Measurements from ENCODE around the gene ZNF727. TPM values are rescaled to one million over a fixed set of nuclear protein-coding genes. Genes with fewer than 3 reads are reported as not detected.
"Not testable (repeated sequence)": the region's sequence is repeated elsewhere in the genome, so short reads cannot be mapped to it uniquely, and the experiment has no call there.

The ZNF727 gene
- 4.0 TPM for total RNA-seq

DNA sequence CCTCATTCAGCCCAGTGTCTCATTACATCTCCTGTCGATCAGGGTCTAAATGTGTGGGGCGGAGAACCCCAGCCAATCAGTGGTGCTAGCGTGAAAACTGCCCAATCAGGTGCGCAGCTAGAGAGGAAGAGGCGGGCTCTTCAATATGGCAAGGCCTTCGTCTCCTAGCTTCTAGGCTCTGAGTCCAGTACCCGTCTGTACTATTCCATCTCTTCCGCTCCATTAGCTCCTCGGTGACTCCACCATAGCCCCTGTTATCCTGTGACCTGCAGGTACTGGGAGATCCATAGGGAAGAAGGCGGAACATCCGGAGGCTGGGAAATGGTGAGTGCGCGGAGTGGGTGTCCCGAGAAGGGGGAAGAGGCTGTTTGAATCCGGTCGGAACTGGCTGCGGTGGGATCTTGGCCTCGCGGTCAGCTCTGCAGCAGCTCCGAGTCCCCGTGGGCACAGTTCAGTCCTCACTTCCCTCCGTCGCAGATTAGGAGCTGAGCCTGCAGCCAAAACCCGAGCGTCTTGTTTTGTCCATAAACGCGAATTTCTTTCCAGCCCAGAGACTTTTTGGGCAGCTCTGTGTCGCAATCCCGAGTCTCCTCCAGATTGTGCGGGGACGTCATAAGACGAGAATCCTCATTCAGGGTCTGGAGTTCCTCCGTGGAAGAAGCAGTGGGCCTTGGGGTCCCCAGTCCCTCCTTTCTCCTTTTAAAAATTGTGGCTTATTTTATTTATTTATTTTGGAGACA is at the start of gene ZNF727:
ZNF727 (plus strand) TSS at position 134 of the 740 bp plus-strand sequence; CDS start at position 322, 188 bp downstream.
- DNase-seq (ENCODE audit: low spot score), result peak; percentile 72

DNA sequence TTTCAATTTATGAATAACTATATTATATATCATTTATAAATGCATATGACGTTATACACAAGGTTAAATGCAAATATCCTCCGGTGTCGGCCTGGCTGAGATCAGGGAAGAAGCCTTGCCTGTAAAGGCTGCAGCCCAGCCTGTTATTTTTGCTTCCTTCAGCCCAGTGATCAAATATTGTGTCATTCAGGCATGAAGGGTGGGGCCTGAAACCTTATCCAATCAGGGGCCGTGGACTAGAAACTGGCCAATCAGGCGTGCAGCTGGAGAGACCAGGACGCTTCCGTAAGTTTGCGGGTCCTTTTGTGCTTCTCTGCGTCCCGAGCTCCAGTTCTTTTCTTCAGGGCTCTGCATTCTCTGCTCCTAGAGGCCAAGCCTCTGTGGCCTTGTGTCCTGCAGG is 46.7 kb upstream of the ZNF727 start, which contains the start of gene ZNF722:
ZNF722 (plus strand) TSS at position 301 of the 400 bp plus-strand sequence. CDS start 113 bp downstream, outside the sequence.
- no peak for DNase-seq (ENCODE audit: low spot score)

DNA sequence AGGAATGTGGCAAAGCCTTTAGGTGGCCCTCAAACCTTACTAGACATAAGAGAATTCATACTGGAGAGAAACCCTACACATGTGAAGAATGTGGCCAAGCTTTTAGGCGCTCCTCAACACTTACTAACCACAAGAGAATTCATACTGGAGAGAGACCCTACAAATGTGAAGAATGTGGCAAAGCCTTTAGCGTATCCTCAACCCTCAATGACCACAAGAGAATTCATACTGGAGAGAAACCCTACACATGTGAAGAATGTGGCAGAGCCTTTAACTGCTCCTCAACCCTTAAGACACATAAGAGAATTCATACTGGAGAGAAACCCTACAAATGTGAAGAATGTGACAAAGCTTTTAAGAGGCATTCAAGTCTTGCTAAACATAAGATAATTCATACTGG is 29.7 kb upstream of the ZNF727 start:
- DNase-seq (ENCODE audit: low spot score), result not testable (repeated sequence)

DNA sequence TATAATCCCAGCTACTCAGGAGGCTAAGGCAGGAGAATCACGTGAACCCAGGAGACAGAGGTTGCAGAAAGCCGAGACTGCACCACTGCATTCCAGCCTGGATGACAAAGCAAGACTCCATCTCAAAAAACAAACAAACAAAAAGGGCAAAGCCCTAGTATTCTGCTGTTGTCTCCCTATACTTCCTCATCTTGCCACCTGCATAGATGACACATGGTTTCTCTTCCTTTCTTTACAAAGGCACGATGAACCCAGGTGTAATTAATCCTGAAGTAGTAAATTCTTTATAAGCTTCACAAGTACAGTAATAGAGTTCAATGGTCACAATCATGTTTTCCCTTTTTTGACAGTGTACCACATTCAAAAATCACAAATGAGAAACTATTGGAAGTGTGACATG is 9.8 kb upstream of the ZNF727 start:
- DNase-seq (ENCODE audit: low spot score), result no peak

DNA sequence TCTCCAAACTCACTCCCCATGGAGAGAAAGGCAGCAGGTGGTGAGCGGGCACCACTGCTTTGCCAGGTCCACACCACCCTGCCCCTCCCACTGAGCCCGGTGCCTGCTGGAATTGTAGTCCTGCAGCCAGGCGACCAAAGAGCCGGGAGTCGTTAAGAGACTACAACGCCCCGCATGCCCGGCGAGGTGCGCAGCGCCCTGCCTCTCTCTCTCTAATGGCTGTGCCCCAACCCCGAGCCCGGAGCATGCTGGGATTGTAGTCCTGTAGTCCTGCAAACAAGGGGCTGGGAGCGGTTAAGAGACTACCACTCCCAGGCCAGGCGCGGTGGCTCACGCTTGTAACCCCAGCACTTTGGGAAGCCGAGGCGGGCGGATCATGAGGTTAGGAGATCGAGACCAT is 8.1 kb upstream of the ZNF727 start:
- DNase-seq (ENCODE audit: low spot score), result no peak

DNA sequence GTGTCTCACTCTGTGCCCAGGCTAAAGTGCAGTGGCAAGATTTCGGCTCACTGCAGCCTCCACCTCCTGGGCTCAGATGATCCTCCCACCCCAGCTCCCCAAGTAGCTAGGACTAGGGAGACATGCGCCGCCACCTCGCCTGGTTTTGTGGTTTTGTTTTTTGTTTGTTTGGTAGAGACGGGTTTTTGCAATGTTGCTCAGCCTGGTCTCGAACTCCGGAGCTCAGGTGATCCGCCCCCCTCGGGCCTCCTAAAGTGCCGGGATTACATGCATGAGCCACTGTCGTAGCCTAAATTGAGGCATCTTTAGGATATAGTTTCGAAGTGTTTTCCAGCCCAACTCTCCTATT is 781 bp downstream of the ZNF727 start:
- DNase-seq (ENCODE audit: low spot score), result no peak

DNA sequence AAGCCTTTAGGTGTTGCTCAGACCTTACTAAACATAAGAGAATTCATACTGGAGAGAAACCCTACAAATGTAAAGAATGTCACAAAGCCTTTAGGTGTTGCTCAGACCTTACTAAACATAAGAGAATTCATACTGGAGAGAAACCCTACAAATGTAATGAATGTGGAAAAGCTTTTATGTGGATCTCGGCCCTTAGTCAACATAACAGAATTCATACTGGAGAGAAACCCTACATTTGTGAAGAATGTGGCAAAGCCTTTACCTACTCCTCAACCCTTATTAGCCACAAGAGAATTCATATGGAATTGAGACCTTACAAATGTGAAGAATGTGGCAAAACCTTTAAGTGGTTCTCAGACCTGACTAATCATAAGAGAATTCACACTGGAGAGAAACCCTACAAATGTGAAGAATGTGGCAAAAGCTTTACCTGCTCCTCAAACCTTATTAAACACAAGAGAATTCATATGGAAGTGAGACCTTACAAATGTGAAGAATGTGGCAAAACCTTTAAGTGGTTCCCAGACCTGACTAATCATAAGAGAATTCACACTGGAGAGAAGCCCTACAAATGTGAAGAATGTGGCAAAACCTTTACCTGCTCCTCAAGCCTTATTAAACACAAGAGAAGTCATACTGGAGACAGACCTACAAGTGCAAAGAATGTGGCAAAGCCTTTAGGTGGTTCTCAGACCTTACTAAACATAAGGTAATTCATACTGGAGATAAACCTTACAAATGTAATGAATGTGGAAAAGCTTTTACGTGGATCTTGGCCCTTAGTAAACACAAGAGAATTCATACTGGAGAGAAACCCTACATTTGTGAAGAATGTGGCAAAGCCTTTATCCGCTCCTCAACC is 32.8 kb downstream of the ZNF727 start:
- DNase-seq (ENCODE audit: low spot score), result not testable (repeated sequence)

DNA sequence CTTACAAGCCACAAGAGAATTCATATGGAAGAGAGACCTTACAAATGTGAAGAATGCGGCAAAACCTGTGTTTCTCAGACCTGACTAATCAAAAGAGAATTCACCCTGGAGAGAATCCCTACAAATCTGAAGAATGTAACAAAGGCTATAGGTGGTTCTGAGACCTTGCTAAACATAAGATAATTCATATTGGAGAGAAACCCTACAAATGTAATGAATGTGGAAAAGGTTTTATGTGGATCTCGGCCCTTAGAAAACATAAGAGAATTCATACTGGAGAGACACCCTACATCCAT is 33.4 kb downstream of the ZNF727 start:
- DNase-seq (ENCODE audit: low spot score), result no peak

DNA sequence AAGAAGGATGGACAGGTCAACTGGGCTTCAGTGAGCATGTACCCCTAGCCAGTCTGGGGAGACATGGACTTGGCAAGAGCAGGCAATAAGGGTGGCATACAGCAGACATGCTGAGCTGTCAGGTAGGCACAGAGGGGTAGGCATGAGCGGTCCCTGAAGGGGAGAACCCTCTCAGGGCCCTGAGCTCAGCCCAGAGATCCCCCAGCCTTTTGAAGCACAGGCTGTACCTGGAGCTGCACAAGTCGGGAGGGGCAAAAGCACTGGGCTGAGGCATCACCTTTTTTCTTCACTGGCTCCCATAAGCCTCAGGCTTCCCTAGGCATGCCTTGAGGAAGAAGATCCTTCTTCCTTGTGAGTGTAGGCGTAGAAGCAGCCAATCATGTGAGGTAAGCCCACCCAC is 42.3 kb downstream of the ZNF727 start:
- no peak for DNase-seq (ENCODE audit: low spot score)

DNA sequence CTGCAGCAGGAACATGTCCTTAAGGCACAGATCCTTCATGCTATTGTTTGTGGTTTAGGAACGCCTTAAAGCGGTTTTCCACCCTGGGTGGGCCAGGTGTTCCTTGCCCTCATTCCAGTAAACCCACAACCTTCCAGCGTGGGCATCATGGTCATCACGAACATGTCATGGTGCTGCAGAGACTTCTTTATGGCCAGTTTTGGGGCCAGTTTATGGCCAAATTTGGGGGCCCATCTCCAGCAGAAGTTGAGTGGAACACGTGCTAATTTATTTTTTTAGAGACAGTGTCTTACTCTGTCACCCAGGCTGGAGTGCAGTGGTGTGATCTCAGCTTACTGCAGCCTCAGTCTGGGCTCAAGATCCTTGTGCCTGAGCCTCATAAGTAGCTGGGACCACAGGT is 43.6 kb downstream of the ZNF727 start:
- not testable (repeated sequence) for DNase-seq (ENCODE audit: low spot score)

Other genes with a start within 250 kb of the ZNF727 start
- not detected for gene ZNF722, start 46.6 kb upstream of the ZNF727 start, total RNA-seq
- not detected for gene ZNF735, start 161.8 kb downstream of the ZNF727 start, total RNA-seq
- not detected for gene ZNF679, start 183.0 kb downstream of the ZNF727 start, total RNA-seq